Measurements from ENCODE around the gene CAND1.

CAND1 gene

DNA sequence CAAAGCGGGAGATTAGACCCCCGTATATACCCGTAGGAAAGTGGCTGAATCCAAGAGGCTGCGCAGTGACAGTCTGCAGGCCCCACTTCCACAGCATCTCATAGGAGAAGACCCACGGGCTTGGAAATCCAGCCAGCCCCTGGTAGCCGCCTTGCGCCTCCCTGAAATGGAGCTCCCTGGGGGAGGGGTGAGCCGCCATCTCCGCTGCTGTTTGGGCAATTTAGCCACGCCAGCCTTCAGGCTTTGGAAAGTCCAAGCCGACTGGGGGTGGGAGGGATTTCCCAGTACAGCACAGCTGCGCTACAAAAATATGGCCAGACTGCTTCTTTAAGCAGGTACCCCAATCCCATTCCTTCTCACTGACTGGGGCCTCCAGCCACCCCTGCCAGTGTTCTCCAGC is 53.4 kb downstream of the CAND1 start:
- in situ Hi-C loops (cut with HindIII; ENCODE audit: low sequenced_read_pairs): no loop called here
- TF ChIP-seq, protein P1, sequence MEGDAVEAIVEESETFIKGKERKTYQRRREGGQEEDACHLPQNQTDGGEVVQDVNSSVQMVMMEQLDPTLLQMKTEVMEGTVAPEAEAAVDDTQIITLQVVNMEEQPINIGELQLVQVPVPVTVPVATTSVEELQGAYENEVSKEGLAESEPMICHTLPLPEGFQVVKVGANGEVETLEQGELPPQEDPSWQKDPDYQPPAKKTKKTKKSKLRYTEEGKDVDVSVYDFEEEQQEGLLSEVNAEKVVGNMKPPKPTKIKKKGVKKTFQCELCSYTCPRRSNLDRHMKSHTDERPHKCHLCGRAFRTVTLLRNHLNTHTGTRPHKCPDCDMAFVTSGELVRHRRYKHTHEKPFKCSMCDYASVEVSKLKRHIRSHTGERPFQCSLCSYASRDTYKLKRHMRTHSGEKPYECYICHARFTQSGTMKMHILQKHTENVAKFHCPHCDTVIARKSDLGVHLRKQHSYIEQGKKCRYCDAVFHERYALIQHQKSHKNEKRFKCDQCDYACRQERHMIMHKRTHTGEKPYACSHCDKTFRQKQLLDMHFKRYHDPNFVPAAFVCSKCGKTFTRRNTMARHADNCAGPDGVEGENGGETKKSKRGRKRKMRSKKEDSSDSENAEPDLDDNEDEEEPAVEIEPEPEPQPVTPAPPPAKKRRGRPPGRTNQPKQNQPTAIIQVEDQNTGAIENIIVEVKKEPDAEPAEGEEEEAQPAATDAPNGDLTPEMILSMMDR (IDR thresholded peaks at IDR 0.05; ENCODE audit: low read depth, low read length, missing control alignments): no peak
- DNase-seq (ENCODE audit: low read depth): no peak
- no peak overlapping the region for H3K4me3 ChIP-seq (ENCODE audit: low read depth, low read length)

DNA sequence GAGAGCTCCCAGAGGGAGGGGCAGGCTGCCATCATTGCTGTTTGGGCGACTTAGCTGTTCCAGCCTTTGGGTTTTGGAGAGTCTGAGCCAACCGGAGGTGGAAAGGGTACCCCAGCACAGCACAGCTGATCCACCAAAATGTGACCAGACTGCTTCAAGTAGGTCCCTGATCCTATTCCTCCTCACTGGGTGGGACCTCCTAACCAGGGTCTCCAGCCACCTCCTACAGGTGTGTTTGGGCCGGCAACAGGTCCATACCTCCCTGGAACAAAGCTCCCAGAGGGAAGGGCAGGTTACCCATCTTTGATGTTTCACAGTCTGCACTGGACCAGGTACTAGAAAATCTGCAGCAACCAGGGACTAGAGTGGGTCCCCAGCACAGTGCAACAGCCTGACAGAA is 53.8 kb downstream of the CAND1 start:
- in situ Hi-C loops (cut with HindIII; ENCODE audit: low sequenced_read_pairs): no loop called here
- TF ChIP-seq, protein P1 (IDR thresholded peaks at IDR 0.05; ENCODE audit: low read depth, low read length, missing control alignments): no peak

DNA sequence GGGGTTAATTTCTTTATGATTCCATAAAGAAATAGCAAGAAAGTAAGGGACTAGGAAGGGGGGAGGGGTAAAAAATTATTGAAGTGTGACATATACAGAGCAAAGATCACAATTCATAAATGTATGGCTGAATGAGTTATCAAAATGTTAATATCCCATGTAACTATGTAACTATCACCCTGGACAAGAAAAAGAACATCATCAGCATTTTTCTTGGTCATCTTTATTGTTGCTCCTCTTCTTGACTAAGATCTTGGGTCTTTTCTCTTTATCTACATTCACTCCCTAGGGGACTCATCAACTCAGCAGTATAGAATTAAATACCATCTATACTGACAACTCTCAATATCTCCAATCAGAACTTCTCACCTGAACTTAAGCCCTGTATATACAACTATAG is 57.5 kb downstream of the CAND1 start:
- in situ Hi-C loops (cut with HindIII; ENCODE audit: low sequenced_read_pairs): no loop called here
- no peak for DNase-seq (ENCODE audit: low read depth)
- no peak overlapping the region for H3K4me3 ChIP-seq (ENCODE audit: low read depth, low read length)
- TF ChIP-seq, protein P1 (IDR thresholded peaks at IDR 0.05; ENCODE audit: low read depth, low read length, missing control alignments): no peak

More for the DNA sequence above, 53.8 kb downstream of the CAND1 start:
- H3K4me3 ChIP-seq (ENCODE audit: low read depth, low read length): no peak overlapping the region
- no peak for DNase-seq (ENCODE audit: low read depth)

DNA sequence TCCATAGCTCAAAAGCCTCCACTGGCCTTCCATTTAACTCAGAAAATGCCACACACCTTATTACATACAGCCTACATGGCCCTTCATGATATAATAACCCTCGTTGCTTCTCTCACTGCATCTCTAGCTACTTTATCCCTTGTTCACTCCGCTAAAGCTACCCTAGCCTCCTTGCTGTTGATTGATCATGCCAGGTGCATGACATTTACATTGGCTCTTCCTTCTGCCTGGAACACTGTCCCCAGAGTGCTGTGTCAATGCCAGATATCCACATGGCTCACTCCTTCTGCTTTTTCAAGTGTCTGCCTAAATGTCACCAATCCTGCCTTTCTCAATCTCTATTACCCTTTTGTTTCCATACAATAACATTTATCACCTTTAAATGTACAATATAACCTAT is 58.3 kb downstream of the CAND1 start:
- H3K4me3 ChIP-seq (ENCODE audit: low read depth, low read length): no peak overlapping the region
- TF ChIP-seq, protein P1 (IDR thresholded peaks at IDR 0.05; ENCODE audit: low read depth, low read length, missing control alignments): no peak
- in situ Hi-C loops (cut with HindIII; ENCODE audit: low sequenced_read_pairs): no loop called here
- no peak for DNase-seq (ENCODE audit: low read depth)

DNA sequence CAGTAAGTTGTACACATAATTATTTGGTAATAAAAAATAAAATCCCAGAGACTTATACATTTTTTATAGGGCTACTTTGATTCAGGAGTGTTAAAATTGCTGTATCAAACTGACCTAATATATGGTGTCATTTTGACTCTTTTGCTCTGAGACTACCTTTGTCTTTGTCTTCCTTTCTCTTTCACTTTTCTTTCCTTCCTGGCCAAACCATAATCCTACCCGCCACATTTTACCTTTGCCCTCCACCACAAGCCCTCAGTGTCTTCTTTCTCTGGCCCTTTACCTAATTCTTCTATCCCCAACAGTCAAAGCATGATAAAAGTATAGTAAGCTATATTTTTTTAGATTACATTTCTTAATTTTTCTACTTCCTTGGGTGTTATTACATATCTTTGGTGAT is 62.0 kb downstream of the CAND1 start:
- DNase-seq (ENCODE audit: low read depth): no peak
- in situ Hi-C loops (cut with HindIII; ENCODE audit: low sequenced_read_pairs): no loop called here
- H3K4me3 ChIP-seq (ENCODE audit: low read depth, low read length): no peak overlapping the region
- TF ChIP-seq, protein P1 (IDR thresholded peaks at IDR 0.05; ENCODE audit: low read depth, low read length, missing control alignments): no peak

DNA sequence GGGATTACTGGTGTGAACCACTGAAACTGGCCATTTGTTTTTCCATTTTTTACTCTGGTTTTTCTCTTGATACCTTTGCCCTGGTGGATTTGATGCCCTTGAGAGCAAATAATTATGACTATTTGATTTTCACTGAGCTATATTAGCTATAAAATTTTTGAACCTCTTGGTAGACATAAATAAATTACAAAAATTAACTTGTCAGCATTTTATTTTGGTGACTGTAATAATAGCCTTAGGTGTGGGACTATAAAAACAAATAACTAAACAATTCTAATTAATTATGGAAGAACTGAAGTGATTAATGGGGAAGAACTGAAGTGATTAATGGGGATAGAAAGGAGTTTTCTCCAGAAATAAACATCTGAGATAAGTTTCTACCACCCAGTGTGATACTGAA is 62.7 kb downstream of the CAND1 start:
- no peak for DNase-seq (ENCODE audit: low read depth)
- no peak overlapping the region for H3K4me3 ChIP-seq (ENCODE audit: low read depth, low read length)
- TF ChIP-seq, protein P1 (IDR thresholded peaks at IDR 0.05; ENCODE audit: low read depth, low read length, missing control alignments): no peak
- in situ Hi-C loops (cut with HindIII; ENCODE audit: low sequenced_read_pairs): no loop called here

DNA sequence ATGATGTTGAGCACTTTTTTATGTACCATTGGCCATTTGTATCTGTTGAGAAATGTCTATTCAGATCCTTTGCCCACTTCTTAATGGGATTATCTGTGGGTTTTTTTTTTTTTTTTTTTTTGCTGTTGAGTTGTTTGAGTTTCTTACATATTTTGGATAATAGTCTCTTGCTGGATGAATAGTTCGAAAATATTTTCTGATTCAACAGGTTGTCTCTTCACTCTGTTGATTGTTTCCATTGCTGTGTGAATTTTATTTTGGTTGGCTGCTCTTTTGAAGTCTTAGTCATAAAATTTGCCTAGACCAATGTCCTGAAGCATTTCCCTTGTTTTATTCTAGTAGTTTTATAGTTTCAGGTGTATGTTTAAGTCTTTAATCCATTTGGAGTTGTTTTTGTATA is 64.5 kb downstream of the CAND1 start:
- DNase-seq (ENCODE audit: low read depth): no peak
- TF ChIP-seq, protein P1 (IDR thresholded peaks at IDR 0.05; ENCODE audit: low read depth, low read length, missing control alignments): no peak
- in situ Hi-C loops (cut with HindIII; ENCODE audit: low sequenced_read_pairs): no loop called here
- no peak overlapping the region for H3K4me3 ChIP-seq (ENCODE audit: low read depth, low read length)
